Measurements from ENCODE around the gene ANKRA2. TPM values are rescaled to one million over a fixed set of nuclear protein-coding genes. Genes with fewer than 3 reads are reported as not detected.

ANKRA2 gene
- total and polyA plus RNA-seq, 9 of the 15 experiments (the other 6 are each of a cell fraction or from before 2014, with no cell fraction given): 7.9 to 28.7 (median 12.8) TPM

- peak; percentile 85 for TF ChIP-seq ZBTB40 (IDR thresholded peaks at IDR 0.05)
- no peak for TF ChIP-seq ZBTB40 (CRISPR knock-in tag; IDR thresholded peaks at IDR 0.05)
- peak; percentile 79 for TF ChIP-seq BHLHE40 (IDR thresholded peaks at IDR 0.05; ENCODE audit: low read length)
- peak; percentile 60 for TF ChIP-seq ARID4B (CRISPR knock-in tag; IDR thresholded peaks at IDR 0.05)
- TF ChIP-seq CBX2 (IDR thresholded peaks at IDR 0.05; ENCODE audit: insufficient read depth, low read length, poor library complexity, severe bottlenecking): no peak
- peak in 1 of 2 experiments; percentile 99; a peak in 2 of 4 replicates for TF ChIP-seq HDAC1 (IDR thresholded peaks at IDR 0.05)
- no peak for TF ChIP-seq E2F8 (IDR thresholded peaks at IDR 0.05; ENCODE audit: low read depth, partially characterized antibody)
- TF ChIP-seq ZNF436 (CRISPR knock-in tag; IDR thresholded peaks at IDR 0.05): no peak
- no peak for TF ChIP-seq ZNF23 (CRISPR knock-in tag; IDR thresholded peaks at IDR 0.05)
- no peak for TF ChIP-seq ZNF57 (CRISPR knock-in tag; IDR thresholded peaks at IDR 0.05)
Observed at GRCh38 chr5:73565139-73565968, at the start of gene ANKRA2, which contains the start of gene UTP15 (continued).
